Suprapubic skin (tissue), 4 donors: Measurements from ENCODE around the gene ZFP36L1. TPM values are rescaled to one million over a fixed set of nuclear protein-coding genes. Genes with fewer than 3 reads are reported as not detected.

Experiments used
- DNase-seq, 2 donors: peaks; one replicate each; pipeline ENCODE4 v3.0.0-alpha.2; 2019; ENCODE audit warnings: low spot score in 2 of 2
- H3K27ac ChIP-seq: fragments of 200-600 bp; sonication (generic); one replicate; pipeline ENCODE4 v1.5.1; 2019
- H3K27me3 ChIP-seq: fragments of 200-600 bp; sonication (generic); one replicate; pipeline ENCODE4 v1.5.1; 2019
- H3K36me3 ChIP-seq: fragments of 200-600 bp; sonication (generic); one replicate; pipeline ENCODE4 v1.5.1; 2019
- H3K4me1 ChIP-seq: fragments of 200-600 bp; sonication (generic); one replicate; pipeline ENCODE4 v1.5.1; 2019
- H3K4me3 ChIP-seq: fragments of 200-600 bp; sonication (generic); one replicate; pipeline ENCODE4 v1.5.1; 2019; ENCODE audit warnings: mild to moderate bottlenecking
- H3K9me3 ChIP-seq: fragments of 200-600 bp; sonication (generic); one replicate; pipeline ENCODE4 v1.5.1; 2019
- CTCF ChIP-seq, 2 donors: fragments of 200-600 bp in 1 of 2; fragments of 450-650 bp in 1 of 2; sonication (generic) in 1 of 2; IDR thresholded peaks; one replicate each; pipeline ENCODE4 v1.5.1; 2016 to 2019; ENCODE audit warnings: antibody characterized with exemption in 2 of 2, mild to moderate bottlenecking in 1 of 2, moderate library complexity in 1 of 2
- EP300 ChIP-seq: sonication (generic); formaldehyde crosslinking; IDR thresholded peaks from one replicate; pipeline ENCODE4 v1.6.1; 2017; ENCODE audit warnings: antibody characterized with exemption
- POLR2A ChIP-seq, 2 donors: fragments of 450-650 bp; IDR thresholded peaks; one replicate each; pipeline ENCODE4 v1.6.1; 2017; ENCODE audit warnings: antibody characterized with exemption in 2 of 2, mild to moderate bottlenecking in 2 of 2, moderate library complexity in 2 of 2
- POLR2AphosphoS5 ChIP-seq, 3 donors: sonication (generic); formaldehyde crosslinking; IDR thresholded peaks; one replicate each; pipeline ENCODE4 v1.6.1; 2017; ENCODE audit warnings: antibody characterized with exemption in 3 of 3
- WGBS: methylation state at CpG from one replicate; pipeline ENCODE4 v1.1.5; 2018; 5-methylcytosine and 5-hydroxymethylcytosine counted together
- total RNA-seq, 4 donors: library from RNA; depleted of rRNA; stranded (reverse); fragments of >200 nt; gene quantifications; one replicate each; pipeline ENCODE4 v1.1.0, GENCODE V29; 2016

ZFP36L1 gene
- total RNA-seq, 4 donors from 2014 or later: 1,382 to 1,995 (median 1,611) TPM

- TF ChIP-seq CTCF (IDR thresholded peaks at IDR 0.05): no peak
- TF ChIP-seq EP300: no peak
- no peak for TF ChIP-seq POLR2AphosphoS5 (IDR thresholded peaks at IDR 0.05)
- TF ChIP-seq POLR2A (IDR thresholded peaks at IDR 0.05): no peak
- DNase-seq: peak in 1 of 2 donors; percentile 68
- WGBS: 27% methylated on average over 11 of the region's 11 CpGs
- Histone ChIP-seq H3K4me3 (no peak overlapping the region), H3K9me3 (no peaks in the 10 kb centered on the region), H3K4me1 (peaks cover 25% of the 10 kb centered on the region), H3K27me3 (no peaks in the 10 kb centered on the region), H3K27ac (peak overlapping the region; percentile 29), H3K36me3 (no peaks in the 10 kb centered on the region)
Measured at GRCh38 chr14:68762953-68763764, 29.7 kb downstream of the ZFP36L1 start.

DNA sequence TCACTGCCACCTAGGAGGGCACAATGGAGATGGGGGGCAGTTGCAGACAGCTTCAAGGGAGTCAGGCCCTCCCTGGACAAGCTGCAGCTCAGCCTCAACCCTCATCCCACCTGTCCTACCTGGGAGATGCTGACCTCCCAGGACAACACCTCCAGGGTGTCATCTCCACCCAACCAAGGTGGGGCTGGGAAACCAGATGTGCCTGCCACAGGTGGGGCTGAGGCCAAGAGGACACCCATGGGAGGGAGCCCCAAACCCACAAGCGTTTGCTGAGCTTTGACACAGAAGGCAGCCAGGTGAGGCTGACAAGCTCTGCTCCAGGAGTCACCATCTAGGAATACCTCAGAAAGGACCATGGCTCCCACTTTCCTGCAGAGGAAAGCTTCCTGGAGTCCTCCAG, 31.5 kb downstream of the ZFP36L1 start:
- no CpG with 5 or more reads among the region's 1 CpG for WGBS
- peak in 1 of 2 donors; percentile 45 for DNase-seq
- no peaks in the 10 kb centered on the region for H3K9me3 ChIP-seq
- H3K36me3 ChIP-seq: no peaks in the 10 kb centered on the region
- no peak overlapping the region for H3K27ac ChIP-seq
- TF ChIP-seq POLR2A (IDR thresholded peaks at IDR 0.05) (no peak), EP300 (no peak), CTCF (IDR thresholded peaks at IDR 0.05) (no peak), POLR2AphosphoS5 (IDR thresholded peaks at IDR 0.05) (no peak)
- H3K27me3 ChIP-seq: no peaks in the 10 kb centered on the region
- H3K4me3 ChIP-seq: no peak overlapping the region
- H3K4me1 ChIP-seq: peaks cover 42% of the 10 kb centered on the region

GRCh38 chr14:68760761-68761160, 32.1 kb downstream of the ZFP36L1 start:
- peak in 1 of 2 donors; percentile 5 for DNase-seq
- Histone ChIP-seq H3K4me3 (no peak overlapping the region), H3K27ac (no peak overlapping the region), H3K4me1 (peaks cover 43% of the 10 kb centered on the region), H3K36me3 (no peaks in the 10 kb centered on the region), H3K27me3 (no peaks in the 10 kb centered on the region), H3K9me3 (no peaks in the 10 kb centered on the region)
- 87% methylated on average over 2 of the region's 2 CpGs for WGBS
- no peak for TF ChIP-seq POLR2A (IDR thresholded peaks at IDR 0.05)

DNA sequence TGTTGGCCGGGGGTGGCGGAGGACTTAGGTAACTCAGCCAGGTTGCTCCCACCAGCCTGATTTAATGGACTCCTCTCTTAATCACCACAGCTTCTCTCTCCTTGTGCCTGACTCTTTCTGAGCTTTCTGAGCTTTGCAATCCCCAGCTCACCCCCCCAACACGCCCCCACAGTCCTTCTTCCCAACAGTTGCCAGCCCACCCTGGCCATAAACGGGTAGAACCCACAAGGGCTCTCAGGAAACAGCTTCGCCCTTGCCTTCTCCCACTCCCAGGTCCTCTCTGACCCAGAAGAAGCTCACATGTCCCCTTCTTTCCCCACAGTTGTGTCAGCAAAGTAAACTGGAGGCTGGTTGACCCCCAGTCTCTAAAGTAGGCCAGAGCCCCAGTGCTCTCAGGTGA, 32.9 kb downstream of the ZFP36L1 start:
- H3K4me3 ChIP-seq: no peak overlapping the region
- no peak overlapping the region for H3K27ac ChIP-seq
- peaks cover 43% of the 10 kb centered on the region for H3K4me1 ChIP-seq
- 82% methylated on average over 5 of the region's 5 CpGs for WGBS
- H3K27me3 ChIP-seq: no peaks in the 10 kb centered on the region
- H3K9me3 ChIP-seq: no peaks in the 10 kb centered on the region
- TF ChIP-seq POLR2AphosphoS5 (IDR thresholded peaks at IDR 0.05): no peak
- no peak for DNase-seq
- H3K36me3 ChIP-seq: no peaks in the 10 kb centered on the region

DNA sequence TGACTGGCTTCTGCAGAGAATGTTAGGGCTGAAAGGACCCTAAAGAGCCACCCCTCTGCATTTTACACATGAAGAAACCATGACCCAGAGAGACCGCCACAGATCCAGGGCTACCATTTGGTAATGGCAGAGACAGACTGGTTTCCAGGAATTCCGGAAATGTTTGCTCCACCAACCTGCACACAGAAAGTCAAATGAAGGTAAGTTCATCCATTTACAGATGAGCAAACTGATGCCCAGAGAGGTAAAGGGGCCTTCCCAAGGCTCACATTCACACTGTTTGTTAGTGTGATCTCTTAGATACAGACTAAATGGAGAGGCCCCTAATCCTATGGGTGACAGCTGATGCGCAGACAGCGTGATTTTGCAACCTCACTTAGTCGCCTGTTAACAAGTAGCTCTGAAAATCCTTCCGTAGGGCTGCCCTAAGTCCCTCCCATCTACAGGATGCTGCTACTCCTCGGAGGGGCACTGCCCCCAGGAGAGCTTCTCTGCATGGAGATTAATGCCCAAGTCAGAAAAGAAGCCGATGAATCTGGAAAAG, 33.8 kb downstream of the ZFP36L1 start:
- peak in 1 of 2 donors; percentile 36 for DNase-seq
- TF ChIP-seq CTCF (IDR thresholded peaks at IDR 0.05) (no peak), POLR2AphosphoS5 (IDR thresholded peaks at IDR 0.05) (no peak), EP300 (no peak), POLR2A (IDR thresholded peaks at IDR 0.05) (no peak)
- Histone ChIP-seq H3K9me3 (no peaks in the 10 kb centered on the region), H3K27me3 (no peaks in the 10 kb centered on the region), H3K4me3 (no peak overlapping the region), H3K4me1 (peaks cover 45% of the 10 kb centered on the region), H3K36me3 (no peaks in the 10 kb centered on the region), H3K27ac (no peak overlapping the region)
- 91% methylated on average over 8 of the region's 8 CpGs for WGBS

GRCh38 chr14:68758301-68758700, 34.6 kb downstream of the ZFP36L1 start:
- Histone ChIP-seq H3K36me3 (no peaks in the 10 kb centered on the region), H3K27ac (no peak overlapping the region), H3K27me3 (no peaks in the 10 kb centered on the region), H3K4me3 (no peak overlapping the region), H3K9me3 (no peaks in the 10 kb centered on the region), H3K4me1 (peaks cover 42% of the 10 kb centered on the region)
- WGBS: 92% methylated on average over 2 of the region's 3 CpGs
- TF ChIP-seq CTCF (IDR thresholded peaks at IDR 0.05): no peak
- DNase-seq: no peak
